Measurements from ENCODE around the gene FNDC3B.
"Not testable (repeated sequence)": the region's sequence is repeated elsewhere in the genome, so short reads cannot be mapped to it uniquely, and the experiment has no call there.

The FNDC3B gene

GRCh38 chr3:172352786-172353185 is 313.4 kb downstream of the FNDC3B start:
- DNase-seq, result no peak

DNA sequence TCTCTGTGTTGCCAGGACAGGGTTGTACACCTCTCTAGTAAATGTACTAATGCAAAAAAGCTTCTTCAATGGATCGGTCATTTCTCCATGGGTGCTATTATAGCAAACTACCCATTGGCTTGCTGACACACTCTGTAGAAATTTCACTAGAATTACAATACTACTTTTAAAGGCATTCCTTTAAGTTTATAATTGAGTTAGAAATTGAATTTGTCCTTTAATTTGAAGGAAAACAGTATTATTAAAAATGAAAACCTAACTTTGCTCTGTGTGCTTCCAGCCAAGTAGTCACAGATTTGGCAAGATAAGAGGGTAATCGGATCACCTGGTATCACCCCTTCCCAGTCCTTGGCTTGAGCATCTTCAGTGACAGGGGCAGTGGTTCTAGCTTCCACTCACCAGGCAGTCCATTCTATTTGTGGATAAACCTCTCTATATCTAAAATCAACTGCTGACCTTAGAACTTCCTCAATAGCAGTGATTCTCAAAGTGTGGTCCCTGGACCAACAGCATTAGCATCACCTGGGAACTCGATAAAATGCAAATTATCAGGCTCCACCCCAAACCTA is 315.6 kb downstream of the FNDC3B start:
- no peak for DNase-seq

- DNase-seq, result no peak
Observed at GRCh38 chr3:172355836-172356235, 316.5 kb downstream of the FNDC3B start.

- DNase-seq, result no peak
Observed at GRCh38 chr3:172356427-172356826, 317.0 kb downstream of the FNDC3B start.

GRCh38 chr3:172357850-172358754 is 318.7 kb downstream of the FNDC3B start:
- peak; percentile 19 to 41 for DNase-seq

GRCh38 chr3:172359231-172359630 is 319.9 kb downstream of the FNDC3B start:
- DNase-seq, result no peak

GRCh38 chr3:172359996-172360395 is 320.6 kb downstream of the FNDC3B start:
- DNase-seq, result no peak

DNA sequence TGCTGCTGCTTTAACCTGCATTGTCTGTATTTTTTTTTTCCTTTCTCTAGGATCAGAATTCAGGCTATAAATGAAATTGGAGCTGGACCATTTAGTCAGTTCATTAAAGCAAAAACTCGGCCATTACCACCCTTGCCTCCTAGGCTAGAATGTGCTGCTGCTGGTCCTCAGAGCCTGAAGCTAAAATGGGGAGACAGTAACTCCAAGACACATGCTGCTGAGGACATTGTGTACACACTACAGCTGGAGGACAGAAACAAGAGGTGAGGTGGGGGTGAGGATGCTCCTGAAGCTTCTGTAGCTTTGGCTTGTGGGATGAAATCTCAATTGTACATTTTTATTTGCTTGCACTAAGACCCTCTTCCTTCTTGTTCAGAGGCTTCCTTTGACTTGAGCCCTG is 323.2 kb downstream of the FNDC3B start:
- no peak for DNase-seq

DNA sequence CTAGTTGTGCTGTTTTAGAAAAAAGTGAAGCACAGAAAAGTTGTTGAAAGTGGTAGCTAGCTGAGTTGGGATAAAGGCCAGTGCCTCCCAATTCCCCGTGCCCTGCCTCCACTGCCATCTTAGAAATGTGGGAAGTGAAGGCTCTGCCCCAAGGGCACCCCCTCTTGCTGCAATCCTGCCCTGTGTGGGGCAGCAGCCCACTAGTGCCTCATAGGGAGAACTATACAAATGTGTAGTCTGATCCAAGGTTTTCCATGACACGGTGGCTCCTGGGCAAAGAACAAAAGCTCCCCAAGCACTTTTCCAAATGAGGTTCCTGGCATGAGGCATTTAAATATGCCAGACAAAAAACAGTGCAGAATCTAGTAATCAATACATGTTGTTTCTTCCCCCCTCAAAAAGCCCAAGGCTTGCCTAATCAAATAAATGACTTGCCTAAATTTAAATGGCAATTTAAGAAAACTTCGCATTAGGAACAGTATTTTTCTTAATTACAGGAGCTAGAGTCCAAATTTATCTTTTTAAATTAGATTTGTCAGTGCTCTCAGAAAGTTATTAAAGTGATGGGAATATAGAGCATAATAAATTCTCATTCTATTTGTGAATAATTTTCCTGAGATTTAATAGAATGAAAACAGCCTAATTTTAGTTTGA is 325.1 kb downstream of the FNDC3B start:
- no peak for DNase-seq

GRCh38 chr3:172365028-172365567 is 325.7 kb downstream of the FNDC3B start:
- no peak for DNase-seq

- no peak for DNase-seq
Observed at GRCh38 chr3:172367205-172368105, 328.1 kb downstream of the FNDC3B start.

- DNase-seq, result not testable (repeated sequence)
Observed at GRCh38 chr3:172368556-172368955, 329.2 kb downstream of the FNDC3B start.

- DNase-seq, result no peak
Observed at GRCh38 chr3:172369590-172370259, 330.3 kb downstream of the FNDC3B start.

DNA sequence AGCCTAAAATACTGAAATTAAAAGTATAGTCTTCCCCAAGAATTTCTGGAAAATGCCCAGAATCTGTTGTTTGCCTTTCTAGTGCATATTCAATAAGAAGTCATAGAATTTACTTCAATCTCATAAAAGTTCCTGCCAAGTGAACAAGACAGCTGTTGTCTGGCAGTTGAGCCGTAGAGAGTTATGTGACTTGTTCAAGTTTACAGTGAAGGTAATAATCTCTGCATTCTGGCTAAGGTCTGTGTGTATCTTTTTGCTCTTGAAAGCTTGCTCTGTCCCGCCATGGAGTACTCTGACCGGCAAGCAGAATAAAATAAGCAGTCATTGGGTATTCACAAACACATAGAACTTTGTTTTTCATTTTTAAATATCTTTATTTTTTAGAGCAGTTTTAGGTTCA is 331.0 kb downstream of the FNDC3B start:
- no peak for DNase-seq

DNA sequence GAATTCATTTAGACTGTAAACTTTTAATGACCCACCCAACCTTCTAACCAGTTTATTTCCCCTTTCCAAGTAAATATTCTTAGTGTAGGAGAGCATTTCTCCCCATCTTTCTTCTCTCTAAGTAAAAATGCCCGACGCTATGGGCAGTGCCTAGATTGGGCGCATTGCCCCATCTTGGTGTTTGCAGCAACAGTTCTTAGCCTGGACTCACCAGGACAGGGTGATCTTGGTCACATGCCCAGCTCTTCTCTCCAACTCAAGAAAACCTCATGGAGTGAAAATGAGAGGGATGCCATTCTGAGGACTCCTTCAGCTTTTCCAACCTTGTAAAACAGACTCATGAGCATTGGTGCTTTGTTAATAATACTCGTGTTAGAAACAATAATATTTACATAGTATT is 332.2 kb downstream of the FNDC3B start:
- no peak for DNase-seq

DNA sequence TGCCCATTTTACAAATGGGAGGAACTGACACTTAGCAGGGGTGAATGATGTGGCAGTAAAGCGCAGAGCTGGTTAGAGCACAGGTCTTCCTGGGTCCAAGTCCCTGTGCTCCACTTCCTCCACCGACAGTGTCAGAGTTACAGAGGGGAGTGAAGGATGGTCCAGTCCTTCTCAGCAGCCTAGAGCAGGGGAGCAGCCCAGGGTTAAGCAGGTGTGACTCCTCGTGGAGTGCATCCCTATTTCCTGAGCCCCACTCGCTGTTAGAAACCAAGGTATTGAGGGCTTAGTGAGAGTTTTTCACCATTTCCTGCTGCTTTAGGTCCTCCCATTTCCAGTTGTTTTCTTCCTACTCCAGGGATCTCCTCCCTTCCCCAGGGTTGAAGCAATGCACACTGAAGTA is 333.5 kb downstream of the FNDC3B start:
- no peak for DNase-seq

GRCh38 chr3:172373912-172374311 is 334.5 kb downstream of the FNDC3B start:
- DNase-seq, result no peak

DNA sequence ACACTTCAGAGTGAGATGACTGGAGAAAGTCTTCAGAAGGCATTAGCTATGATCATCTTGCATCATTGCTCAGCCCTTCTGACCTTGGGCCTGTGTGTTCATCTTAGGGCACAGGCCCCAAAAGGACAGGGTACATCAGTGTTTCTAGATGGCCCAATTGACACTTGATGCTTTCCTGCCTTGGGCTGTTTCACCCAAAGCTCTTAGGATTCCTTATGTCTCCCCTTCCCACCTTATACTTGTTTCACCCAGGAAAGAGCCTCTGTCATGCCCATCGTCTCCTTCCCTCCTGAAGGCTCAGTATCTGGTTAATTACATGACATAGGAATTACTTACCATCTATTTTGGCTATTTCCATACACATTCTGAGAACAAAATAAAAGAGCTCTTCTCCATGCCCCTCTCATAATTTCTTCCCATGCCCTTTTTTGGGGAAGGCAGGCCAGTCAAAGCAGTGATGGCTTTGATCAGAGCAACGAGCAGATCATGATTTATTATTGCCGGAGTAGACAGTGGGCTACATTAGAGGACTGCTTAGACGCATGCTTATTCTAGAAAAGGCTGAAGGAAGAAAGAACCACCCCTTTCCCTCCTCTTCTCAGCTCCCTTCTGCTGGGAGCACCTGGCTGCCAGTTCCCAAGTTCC is 335.9 kb downstream of the FNDC3B start:
- no peak for DNase-seq

DNA sequence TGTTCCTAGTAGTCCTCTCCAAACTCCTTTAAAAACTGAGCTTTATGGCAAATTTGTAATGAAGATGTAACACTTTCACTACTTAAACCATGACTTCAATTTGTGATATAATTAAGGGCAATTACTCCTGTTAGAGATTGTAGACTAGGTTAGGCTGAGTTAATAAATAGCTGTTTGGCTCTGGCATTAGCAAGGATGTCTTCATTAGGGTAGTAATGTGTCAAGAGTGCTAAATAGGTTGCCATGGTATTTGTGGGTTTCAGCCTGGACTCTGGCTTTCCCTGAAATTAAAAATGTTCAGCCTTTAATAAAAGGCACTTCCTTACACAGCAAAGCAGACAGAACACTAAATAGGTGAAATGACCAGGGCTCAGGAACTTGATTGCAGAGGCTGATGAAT is 337.0 kb downstream of the FNDC3B start:
- DNase-seq, result no peak

- no peak for DNase-seq
Observed at GRCh38 chr3:172376881-172377280, 337.5 kb downstream of the FNDC3B start.

- no peak for DNase-seq
Observed at GRCh38 chr3:172378439-172378838, 339.1 kb downstream of the FNDC3B start.
